Thymus (tissue), 11 donors: ENCODE results near the gene PLEKHO2. TPM values are rescaled to one million over a fixed set of nuclear protein-coding genes. Genes with fewer than 3 reads are reported as not detected.

Source experiments
- DNase-seq, 9 donors: peaks; one replicate each; pipeline ENCODE4 v3.0.0-alpha.2; 2013; ENCODE audit warnings: low spot score in 9 of 9, low read depth in 6 of 9, missing footprints in 1 of 9
- H3K27ac ChIP-seq, 2 donors: one replicate each; pipeline ENCODE4 v1.5.1; 2013; ENCODE audit warnings: control low read depth in 1 of 2, low read depth in 1 of 2, low read length in 1 of 2, mild to moderate bottlenecking in 1 of 2, moderate library complexity in 1 of 2
- H3K27me3 ChIP-seq, 2 donors: one replicate each; pipeline ENCODE4 v1.5.1; 2013; ENCODE audit warnings: low read length in 1 of 2; ENCODE audit not compliant: control insufficient read depth in 2 of 2, insufficient read depth in 1 of 2
- H3K36me3 ChIP-seq, 2 donors: one replicate each; pipeline ENCODE4 v1.5.1; 2013; ENCODE audit warnings: low read length in 1 of 2, mild to moderate bottlenecking in 1 of 2, moderate library complexity in 1 of 2; ENCODE audit not compliant: control insufficient read depth in 2 of 2, insufficient read depth in 2 of 2
- H3K4me1 ChIP-seq, 2 donors: one replicate each; pipeline ENCODE4 v1.5.1; 2013; ENCODE audit warnings: low read length in 2 of 2; ENCODE audit not compliant: control insufficient read depth in 2 of 2, insufficient read depth in 2 of 2
- H3K4me3 ChIP-seq, 2 donors: one replicate each; pipeline ENCODE4 v1.5.1; 2013; ENCODE audit warnings: low read length in 2 of 2, control low read depth in 1 of 2, mild to moderate bottlenecking in 1 of 2
- H3K9me3 ChIP-seq, 2 donors: one replicate each; pipeline ENCODE4 v1.5.1; 2013; ENCODE audit warnings: low read length in 1 of 2, mild to moderate bottlenecking in 1 of 2; ENCODE audit not compliant: control insufficient read depth in 2 of 2, insufficient read depth in 1 of 2
- WGBS: extraction: QIAGEN DNeasy Blood & Tissue Kit; methylation state at CpG from one replicate; pipeline ENCODE4 v1.1.7; 2013; 5-methylcytosine and 5-hydroxymethylcytosine counted together
- polyA plus RNA-seq: library from polyadenylated mRNA; stranded (reverse); fragments of 200-250 nt; gene quantifications from one replicate; pipeline ENCODE4 v1.2.3, GENCODE V29; 2013
- total RNA-seq: library from RNA; stranded (reverse); fragments of 120-200 nt; gene quantifications from one replicate; pipeline ENCODE4 v1.2.4, GENCODE V29; 2013
- donor health status: healthy.

Gene PLEKHO2
- total and polyA plus RNA-seq, 2 donors, result 18.2 to 18.7 TPM

- no peaks in the 10 kb centered on the region for H3K27me3 ChIP-seq
- DNase-seq, result no peak
- no peaks in the 10 kb centered on the region for H3K9me3 ChIP-seq
- H3K36me3 ChIP-seq, result peaks cover 28 to 45% of the 10 kb centered on the region in 2 donors
- H3K4me1 ChIP-seq, result peaks cover 11 to 64% of the 10 kb centered on the region in 2 donors
- WGBS, result 94% methylated on average over 8 of the region's 8 CpGs
- H3K4me3 ChIP-seq, result no peak overlapping the region
- no peak overlapping the region for H3K27ac ChIP-seq
These were observed 6.4 kb downstream of the PLEKHO2 start for GRCh38 chr15:64847876-64848716.

DNA sequence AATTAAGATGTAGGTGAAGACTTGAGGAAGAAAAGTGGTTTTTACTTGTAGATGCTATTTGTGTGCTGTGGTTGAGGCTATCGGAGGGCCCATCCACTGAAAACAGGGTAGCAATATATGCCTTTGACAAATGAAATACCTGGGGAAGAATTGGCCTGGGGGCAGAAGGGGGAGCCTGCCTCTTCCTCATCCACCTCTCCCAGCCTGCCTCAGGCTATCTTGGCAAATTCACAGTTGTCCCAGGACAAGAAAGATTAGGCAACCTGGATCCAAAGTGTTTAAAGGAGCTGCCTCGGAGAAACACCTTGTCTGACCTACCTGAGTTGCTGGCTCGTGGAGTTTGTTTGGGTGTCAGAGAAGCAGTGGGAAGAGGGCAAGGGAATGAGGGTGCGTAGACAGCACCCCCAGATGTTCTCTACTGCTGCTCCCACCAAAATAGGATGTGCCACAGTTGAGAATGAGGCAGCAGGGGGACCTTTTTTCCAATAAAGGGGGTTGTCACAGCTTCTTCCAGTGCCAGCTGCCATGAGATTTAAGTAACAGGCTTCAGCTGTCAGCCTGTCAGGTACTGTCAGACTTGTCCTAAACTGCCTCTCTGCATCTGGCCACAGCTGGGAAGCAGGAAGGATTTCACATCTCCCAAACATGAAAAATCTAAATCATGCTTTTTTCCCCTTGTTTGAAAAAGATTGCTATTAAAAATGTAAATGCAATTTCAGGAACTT, 9.2 kb downstream of the PLEKHO2 start:
- Histone ChIP-seq H3K36me3 (peaks cover 49 to 71% of the 10 kb centered on the region in 2 donors), H3K27me3 (no peaks in the 10 kb centered on the region), H3K4me3 (no peak overlapping the region), H3K4me1 (peaks cover 0 to 42% of the 10 kb centered on the region in 2 donors), H3K27ac (no peak overlapping the region), H3K9me3 (no peaks in the 10 kb centered on the region)
- no peak for DNase-seq
- 98% methylated on average over 4 of the region's 4 CpGs for WGBS

- Histone ChIP-seq H3K27me3 (no peaks in the 10 kb centered on the region), H3K36me3 (peaks cover 48 to 66% of the 10 kb centered on the region in 2 donors), H3K4me1 (peaks cover 0 to 42% of the 10 kb centered on the region in 2 donors), H3K27ac (no peak overlapping the region), H3K9me3 (no peaks in the 10 kb centered on the region), H3K4me3 (no peak overlapping the region)
- no peak for DNase-seq
- WGBS, result 94% methylated on average over 6 of the region's 6 CpGs
These were observed 9.8 kb downstream of the PLEKHO2 start for GRCh38 chr15:64851503-64851840.

DNA sequence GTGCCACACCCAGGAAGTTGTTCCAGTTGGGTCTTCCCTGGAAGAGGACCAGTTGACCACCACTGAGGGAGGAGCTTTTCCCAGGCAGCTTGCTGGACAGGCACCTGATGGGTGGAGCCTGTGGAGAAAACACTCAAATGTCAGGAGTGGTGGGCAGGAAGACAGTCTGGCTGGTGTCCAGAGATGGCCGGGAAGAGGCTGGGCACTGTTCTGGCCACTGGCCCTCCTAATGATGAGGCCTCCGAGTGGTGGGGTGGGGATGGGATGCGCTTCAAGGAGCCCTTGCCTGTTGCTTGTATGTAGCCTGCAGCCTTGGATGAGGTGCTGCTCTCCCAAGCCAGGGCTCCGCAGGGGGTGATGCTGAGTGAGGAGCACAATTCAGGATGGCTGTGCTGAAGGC, 12.3 kb downstream of the PLEKHO2 start:
- Histone ChIP-seq H3K4me3 (no peak overlapping the region), H3K9me3 (no peaks in the 10 kb centered on the region), H3K27ac (no peak overlapping the region), H3K36me3 (peaks cover 55 to 65% of the 10 kb centered on the region in 2 donors), H3K27me3 (no peaks in the 10 kb centered on the region), H3K4me1 (peaks cover 0 to 47% of the 10 kb centered on the region in 2 donors)
- no peak for DNase-seq
- 96% methylated on average over 4 of the region's 4 CpGs for WGBS

DNA sequence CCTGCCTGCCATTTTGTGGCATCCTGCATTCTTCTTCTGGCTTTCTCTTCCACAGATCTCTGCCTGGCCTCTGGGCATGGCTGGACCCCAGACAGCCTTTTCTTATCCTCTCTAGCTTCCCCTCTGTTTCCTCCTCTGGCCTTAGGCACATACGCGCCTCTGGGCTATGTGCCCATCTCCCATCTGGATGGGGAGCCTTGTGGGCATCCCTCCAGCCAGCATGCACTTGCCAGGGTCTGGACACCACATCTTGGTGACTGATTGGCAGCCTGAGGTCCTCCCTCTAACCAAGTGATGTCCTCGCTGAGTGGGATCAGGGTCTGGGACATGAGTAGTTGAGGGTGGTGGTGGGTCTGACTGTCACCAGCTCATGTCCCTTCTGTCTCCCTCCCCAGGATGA, 12.8 kb downstream of the PLEKHO2 start:
- Histone ChIP-seq H3K27ac (no peak overlapping the region), H3K27me3 (no peaks in the 10 kb centered on the region), H3K4me3 (no peak overlapping the region), H3K36me3 (peaks cover 57 to 66% of the 10 kb centered on the region in 2 donors), H3K9me3 (no peaks in the 10 kb centered on the region), H3K4me1 (peaks cover 0 to 47% of the 10 kb centered on the region in 2 donors)
- DNase-seq, result no peak
- WGBS, result 98% methylated on average over 3 of the region's 3 CpGs

DNA sequence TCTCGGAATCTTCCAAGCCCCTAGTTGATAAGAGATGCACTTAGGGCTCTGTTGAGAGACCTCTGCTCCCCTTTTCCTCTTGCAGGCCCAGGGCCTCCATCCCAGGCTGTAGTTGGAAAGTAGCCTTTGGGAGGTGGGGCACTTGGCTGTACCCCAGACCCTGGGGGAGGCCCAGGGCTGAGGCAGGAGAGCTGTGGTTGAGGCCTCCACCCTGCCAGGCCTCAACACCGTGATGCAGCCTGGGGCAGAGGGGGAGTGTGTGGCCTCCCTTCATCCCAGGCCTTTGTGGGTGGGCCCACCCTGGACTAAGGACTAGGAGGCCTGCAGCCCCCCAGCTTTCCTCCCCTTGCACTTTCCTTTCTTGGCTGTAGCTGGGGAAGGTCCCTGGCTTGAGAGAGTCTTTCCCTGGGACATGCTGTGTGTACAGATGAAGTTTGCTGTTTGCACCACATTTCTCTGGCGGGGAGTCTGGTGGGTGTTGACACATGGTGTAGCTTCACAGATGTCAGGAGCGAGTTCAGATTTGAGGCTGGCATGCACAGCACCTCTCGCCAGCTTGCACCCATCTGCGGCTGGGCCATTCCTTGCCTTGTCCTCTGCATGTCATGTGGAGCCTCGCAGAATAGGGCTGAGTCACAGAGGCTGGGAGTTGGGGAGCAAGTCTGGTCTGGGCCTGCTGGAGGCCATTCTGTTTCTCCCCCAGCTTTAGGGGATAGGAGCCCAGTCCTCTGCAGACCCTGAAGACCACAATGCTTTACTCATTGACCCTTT, 13.7 kb downstream of the PLEKHO2 start:
- no peak for DNase-seq

GRCh38 chr15:64856429-64857145, 14.9 kb downstream of the PLEKHO2 start:
- no peak for DNase-seq
- no peak overlapping the region for H3K4me3 ChIP-seq
- peak overlapping the region; percentile 36 to 55 for H3K27ac ChIP-seq
- H3K36me3 ChIP-seq, result peaks cover 63 to 69% of the 10 kb centered on the region in 2 donors
- H3K4me1 ChIP-seq, result peaks cover 0 to 36% of the 10 kb centered on the region in 2 donors
- no peaks in the 10 kb centered on the region for H3K27me3 ChIP-seq
- H3K9me3 ChIP-seq, result no peaks in the 10 kb centered on the region
- WGBS, result 88% methylated on average over 5 of the region's 5 CpGs

More for the DNA sequence above, 13.7 kb downstream of the PLEKHO2 start:
- Histone ChIP-seq H3K27me3 (no peaks in the 10 kb centered on the region), H3K4me3 (no peak overlapping the region), H3K27ac (no peak overlapping the region), H3K36me3 (peaks cover 60 to 68% of the 10 kb centered on the region in 2 donors), H3K4me1 (peaks cover 0 to 42% of the 10 kb centered on the region in 2 donors), H3K9me3 (no peaks in the 10 kb centered on the region)
- 93% methylated on average over 7 of the region's 7 CpGs for WGBS

GRCh38 chr15:64857421-64857820, 15.7 kb downstream of the PLEKHO2 start:
- 92% methylated on average over 4 of the region's 4 CpGs for WGBS
- H3K4me1 ChIP-seq, result peaks cover 0 to 32% of the 10 kb centered on the region in 2 donors
- H3K4me3 ChIP-seq, result no peak overlapping the region
- no peak for DNase-seq
- no peaks in the 10 kb centered on the region for H3K27me3 ChIP-seq
- no peaks in the 10 kb centered on the region for H3K9me3 ChIP-seq
- H3K27ac ChIP-seq, result no peak overlapping the region
- peaks cover 70 to 72% of the 10 kb centered on the region in 2 donors for H3K36me3 ChIP-seq
